SK-N-SH treated with all-trans-retinoic acid at 6 μM for 48 hours (cell line): Measurements from ENCODE around the gene ZC3H13.

Experiments used
- ATAC-seq: fragments of 200-7000 bp; cut with Tn5 transposase; 3 replicates; pipeline ENCODE4 v1.9.1; 2020; ENCODE audit warnings: mild to moderate bottlenecking, moderate library complexity
- ARNTL ChIP-seq: fragments of 450-650 bp; formaldehyde crosslinking; IDR thresholded peaks from 2 replicates; pipeline ENCODE4 v1.5.0; 2020; ENCODE audit warnings: low read depth, mild to moderate bottlenecking, moderate library complexity, borderline replicate concordance
- BACH2 ChIP-seq: fragments of 250-450 bp; sonication (Bioruptor Pico); IDR thresholded peaks from 2 replicates; pipeline ENCODE4 v1.9.0; 2021; ENCODE audit warnings: mild to moderate bottlenecking, borderline replicate concordance
- CREB5 ChIP-seq: fragments of 250-450 bp; sonication (Bioruptor Pico); IDR thresholded peaks from 2 replicates; pipeline ENCODE4 v1.5.1; 2020; ENCODE audit warnings: low read depth, mild to moderate bottlenecking, moderate library complexity
- CSDC2 ChIP-seq: fragments of 250-450 bp; sonication (Bioruptor Pico); IDR thresholded peaks from 2 replicates; pipeline ENCODE4 v1.5.0; 2020; ENCODE audit warnings: mild to moderate bottlenecking, moderate library complexity
- CSRNP3 ChIP-seq: fragments of 250-450 bp; sonication (Bioruptor Pico); IDR thresholded peaks from 2 replicates; pipeline ENCODE4 v1.5.1; 2021; ENCODE audit warnings: mild to moderate bottlenecking, moderate library complexity
- ESRRG ChIP-seq: fragments of 250-450 bp; sonication (Bioruptor Pico); IDR thresholded peaks from 2 replicates; pipeline ENCODE4 v1.6.1; 2021; ENCODE audit warnings: mild to moderate bottlenecking
- OSR1 ChIP-seq: fragments of 250-450 bp; sonication (Bioruptor Pico); IDR thresholded peaks from 2 replicates; pipeline ENCODE4 v1.8.0; 2022; ENCODE audit warnings: moderate library complexity, mild to moderate bottlenecking, inconsistent platforms
- POU6F1 ChIP-seq: fragments of 250-450 bp; sonication (Bioruptor Pico); IDR thresholded peaks from 2 replicates; pipeline ENCODE4 v1.8.0; 2021; ENCODE audit warnings: low read depth, mild to moderate bottlenecking, moderate library complexity, borderline replicate concordance
- PPARA ChIP-seq: fragments of 250-450 bp; sonication (Bioruptor Pico); IDR thresholded peaks from 2 replicates; pipeline ENCODE4 v1.5.0; 2020; ENCODE audit warnings: mild to moderate bottlenecking, borderline replicate concordance
- RARB ChIP-seq: fragments of 250-450 bp; sonication (Bioruptor Pico); IDR thresholded peaks from 2 replicates; pipeline ENCODE4 v1.8.0; 2021; ENCODE audit warnings: mild to moderate bottlenecking, moderate library complexity
- SNAI2 ChIP-seq: fragments of 250-450 bp; sonication (Bioruptor Pico); IDR thresholded peaks from 2 replicates; pipeline ENCODE4 v1.5.0; 2020; ENCODE audit warnings: mild to moderate bottlenecking, moderate library complexity
- TCF4 ChIP-seq: fragments of 250-450 bp; sonication (Bioruptor Pico); IDR thresholded peaks from 2 replicates; pipeline ENCODE4 v1.8.0; 2021; ENCODE audit warnings: mild to moderate bottlenecking, moderate library complexity, borderline replicate concordance
- TOX ChIP-seq: fragments of 250-450 bp; sonication (Bioruptor Pico); IDR thresholded peaks from 2 replicates; pipeline ENCODE4 v1.8.0; 2021; ENCODE audit warnings: mild to moderate bottlenecking, moderate library complexity, borderline replicate concordance
- TSHZ2 ChIP-seq: fragments of 250-450 bp; sonication (Bioruptor Pico); IDR thresholded peaks from 2 replicates; pipeline ENCODE4 v1.5.0; 2020; ENCODE audit warnings: mild to moderate bottlenecking, moderate library complexity
- ZC3H10 ChIP-seq: fragments of 250-450 bp; sonication (Bioruptor Pico); IDR thresholded peaks from 2 replicates; pipeline ENCODE4 v1.5.1; 2021; ENCODE audit warnings: mild to moderate bottlenecking, moderate library complexity
- ZFP3 ChIP-seq: fragments of 250-450 bp; sonication (Bioruptor Pico); IDR thresholded peaks from 2 replicates; pipeline ENCODE4 v1.5.0; 2020; ENCODE audit warnings: mild to moderate bottlenecking, moderate library complexity
- ZFP30 ChIP-seq: fragments of 450-650 bp; formaldehyde crosslinking; IDR thresholded peaks from 2 replicates; pipeline ENCODE4 v1.5.0; 2022; ENCODE audit warnings: mild to moderate bottlenecking, moderate library complexity
- ZNF565 ChIP-seq: fragments of 450-650 bp; formaldehyde crosslinking; conservative IDR thresholded peaks from 2 replicates; pipeline ENCODE4 v1.5.0; 2020; ENCODE audit warnings: low read depth, mild to moderate bottlenecking, moderate library complexity
- ZNF70 ChIP-seq: fragments of 450-650 bp; formaldehyde crosslinking; IDR thresholded peaks from 2 replicates; pipeline ENCODE4 v1.5.0; 2020; ENCODE audit warnings: mild to moderate bottlenecking, moderate library complexity
- ZNF8 ChIP-seq: fragments of 450-650 bp; formaldehyde crosslinking; IDR thresholded peaks from 2 replicates; pipeline ENCODE4 v1.5.0; 2020; ENCODE audit warnings: mild to moderate bottlenecking, moderate library complexity

ZC3H13 gene

GRCh38 chr13:45943965-45944364 lies 108.6 kb downstream of the ZC3H13 start (continued):
- TF ChIP-seq TSHZ2 (CRISPR knock-in tag) (no peak), ZC3H10 (no peak), BACH2 (no peak), ZNF565 (no peak), ARNTL (CRISPR knock-in tag) (no peak)

- TF ChIP-seq ZNF565 = no peak
- TF ChIP-seq ESRRG (CRISPR knock-in tag) = no peak
- no peak for TF ChIP-seq PPARA (CRISPR knock-in tag)
- no peak for TF ChIP-seq TCF4 (CRISPR knock-in tag)
- TF ChIP-seq CSDC2 (CRISPR knock-in tag) = no peak
- no peak for TF ChIP-seq BACH2
- TF ChIP-seq ZNF8 (CRISPR knock-in tag) = no peak
- ATAC-seq = no peak
Measured at GRCh38 chr13:45943120-45943519, 109.4 kb downstream of the ZC3H13 start.

GRCh38 chr13:45941261-45941660 lies 111.3 kb downstream of the ZC3H13 start:
- peak; percentile 41; the same call in 1 of the 3 replicates for ATAC-seq
- TF ChIP-seq ZFP3 (CRISPR knock-in tag) = no peak
- no peak for TF ChIP-seq ZNF70 (CRISPR knock-in tag)
- no peak for TF ChIP-seq ESRRG (CRISPR knock-in tag)
- TF ChIP-seq ARNTL (CRISPR knock-in tag) = no peak
- no peak for TF ChIP-seq SNAI2
- TF ChIP-seq ZNF565 = no peak
- TF ChIP-seq ZFP30 (CRISPR knock-in tag) = no peak
- no peak for TF ChIP-seq RARB
- TF ChIP-seq CREB5 (CRISPR knock-in tag) = no peak
- no peak for TF ChIP-seq TSHZ2 (CRISPR knock-in tag)
- TF ChIP-seq, all 23 proteins: peak for 0

GRCh38 chr13:45940061-45940460 lies 112.5 kb downstream of the ZC3H13 start:
- no peak for ATAC-seq
- TF ChIP-seq PPARA (CRISPR knock-in tag) (no peak), CSDC2 (CRISPR knock-in tag) (no peak), CSRNP3 (CRISPR knock-in tag) (no peak), ZFP3 (CRISPR knock-in tag) (no peak), TOX (CRISPR knock-in tag) (no peak), ZFP30 (CRISPR knock-in tag) (no peak), SNAI2 (no peak), POU6F1 (CRISPR knock-in tag) (no peak), CREB5 (CRISPR knock-in tag) (no peak), ARNTL (CRISPR knock-in tag) (no peak), ESRRG (CRISPR knock-in tag) (no peak), OSR1 (CRISPR knock-in tag) (no peak), ZNF70 (CRISPR knock-in tag) (no peak), RARB (no peak), BACH2 (no peak)
